ENCODE data around the gene OBSCN.

The OBSCN gene

DNA sequence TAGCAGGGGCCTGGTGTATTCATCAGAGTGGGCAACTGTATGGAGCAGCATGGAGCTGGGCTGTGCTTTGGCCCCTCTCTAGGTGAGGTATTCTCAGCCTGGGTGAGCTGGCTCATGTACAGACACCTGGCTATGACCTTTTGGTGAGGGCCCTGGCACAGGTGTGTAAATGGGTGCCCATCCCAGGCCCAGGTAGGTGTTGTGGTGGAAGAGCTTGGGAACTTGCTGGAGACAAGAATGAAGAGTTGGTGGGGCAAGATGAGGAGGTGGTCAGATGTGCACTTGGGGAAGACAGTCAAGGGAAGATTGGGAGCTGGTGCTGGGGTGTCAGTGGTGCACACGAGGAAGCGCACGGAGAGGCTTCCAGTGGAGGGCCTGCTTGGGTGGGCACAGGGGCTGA, 103.2 kb downstream of the OBSCN start:
- DNase-seq: no peak

DNA sequence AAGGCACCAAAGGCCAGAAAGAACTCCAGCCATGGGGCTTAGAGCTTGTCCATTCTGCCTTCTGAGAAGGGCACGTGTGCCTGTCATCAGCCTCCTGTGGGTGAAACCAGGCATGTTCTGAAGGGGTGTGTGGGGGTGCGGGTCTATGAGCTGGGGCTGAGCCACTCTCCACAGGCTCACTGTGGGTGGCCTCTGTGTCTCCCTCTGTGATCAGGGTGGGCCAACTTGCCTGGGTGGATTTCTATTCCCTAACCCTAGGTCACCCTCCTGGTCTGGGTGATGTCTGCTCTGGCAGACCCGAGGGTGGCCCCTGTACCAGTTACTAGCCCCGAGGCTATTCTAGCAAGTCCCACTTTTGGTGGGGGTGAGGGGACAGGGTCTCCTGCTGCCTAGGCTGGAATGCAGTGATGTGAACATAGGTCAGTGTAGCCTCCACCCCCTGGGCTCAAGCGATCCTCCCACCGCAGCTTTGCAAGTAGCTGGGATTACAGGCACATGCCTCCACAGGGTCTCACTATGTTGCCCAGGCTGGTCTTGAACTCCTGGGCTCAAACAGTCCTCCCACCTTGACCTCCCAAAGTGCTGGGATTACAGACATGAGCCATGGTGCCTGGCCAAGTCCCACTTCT, 104.4 kb downstream of the OBSCN start:
- DNase-seq: no peak

GRCh38 chr1:228313536-228314277, 105.9 kb downstream of the OBSCN start:
- DNase-seq: no peak

GRCh38 chr1:228314315-228314657, 106.4 kb downstream of the OBSCN start:
- no peak for DNase-seq

- no peak for DNase-seq
Observed at GRCh38 chr1:228314658-228315483, 107.0 kb downstream of the OBSCN start.

GRCh38 chr1:228315484-228315944, 107.7 kb downstream of the OBSCN start:
- DNase-seq: no peak

GRCh38 chr1:228315945-228316588, 108.2 kb downstream of the OBSCN start:
- no peak for DNase-seq

- no peak for DNase-seq
Observed at GRCh38 chr1:228316589-228317387, 108.9 kb downstream of the OBSCN start.

DNA sequence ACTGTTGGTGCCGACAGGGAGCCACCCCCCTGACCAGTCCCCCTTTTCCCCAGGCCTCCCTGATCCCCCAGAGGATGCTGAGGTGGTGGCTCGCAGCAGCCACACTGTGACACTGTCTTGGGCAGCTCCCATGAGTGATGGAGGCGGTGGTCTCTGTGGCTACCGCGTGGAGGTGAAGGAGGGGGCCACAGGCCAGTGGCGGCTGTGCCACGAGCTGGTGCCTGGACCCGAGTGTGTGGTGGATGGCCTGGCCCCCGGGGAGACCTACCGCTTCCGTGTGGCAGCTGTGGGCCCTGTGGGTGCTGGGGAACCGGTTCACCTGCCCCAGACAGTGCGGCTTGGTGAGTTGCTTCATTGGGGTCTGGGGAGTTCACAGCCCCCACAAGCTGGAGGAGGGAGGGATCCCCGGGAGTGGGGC, 109.6 kb downstream of the OBSCN start:
- no peak for DNase-seq

DNA sequence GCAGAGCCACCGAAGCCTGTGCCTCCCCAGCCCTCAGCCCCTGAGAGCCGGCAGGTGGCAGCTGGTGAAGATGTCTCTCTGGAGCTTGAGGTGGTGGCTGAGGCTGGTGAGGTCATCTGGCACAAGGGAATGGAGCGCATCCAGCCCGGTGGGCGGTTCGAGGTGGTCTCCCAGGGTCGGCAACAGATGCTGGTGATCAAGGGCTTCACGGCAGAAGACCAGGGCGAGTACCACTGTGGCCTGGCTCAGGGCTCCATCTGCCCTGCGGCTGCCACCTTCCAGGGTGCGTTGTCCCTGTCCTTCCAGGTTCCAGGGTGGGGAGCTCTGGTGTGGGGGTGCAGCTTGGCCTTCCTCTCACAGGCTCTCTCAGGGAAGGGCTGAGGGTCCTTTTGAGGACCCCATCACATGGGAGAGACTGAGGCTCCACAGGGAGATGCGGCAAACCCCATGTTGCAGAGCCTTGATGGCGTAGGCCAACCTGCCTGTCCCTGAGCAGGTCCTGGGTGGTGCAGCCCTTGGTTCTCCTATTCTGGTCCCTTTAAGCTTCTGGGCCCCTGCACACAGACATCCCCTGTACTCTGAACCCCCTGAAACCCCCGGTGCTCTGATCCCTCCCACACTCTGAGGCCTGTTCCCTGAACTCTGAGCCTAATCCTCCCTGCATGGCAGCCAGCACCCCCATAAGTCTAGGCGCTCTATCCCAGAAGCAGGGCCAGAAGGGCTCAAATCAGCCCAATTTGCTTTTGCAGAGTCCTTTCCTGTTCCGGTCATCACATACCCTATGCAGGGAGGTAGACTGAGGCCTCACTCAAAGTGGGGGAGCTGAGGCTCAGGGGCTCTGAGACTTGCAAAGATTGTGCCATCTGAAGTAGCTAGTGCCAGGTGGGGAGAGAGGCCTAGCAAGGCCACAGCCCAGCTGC, 110.3 kb downstream of the OBSCN start:
- no peak for DNase-seq

- DNase-seq: no peak
Observed at GRCh38 chr1:228318823-228319241, 111.0 kb downstream of the OBSCN start.

DNA sequence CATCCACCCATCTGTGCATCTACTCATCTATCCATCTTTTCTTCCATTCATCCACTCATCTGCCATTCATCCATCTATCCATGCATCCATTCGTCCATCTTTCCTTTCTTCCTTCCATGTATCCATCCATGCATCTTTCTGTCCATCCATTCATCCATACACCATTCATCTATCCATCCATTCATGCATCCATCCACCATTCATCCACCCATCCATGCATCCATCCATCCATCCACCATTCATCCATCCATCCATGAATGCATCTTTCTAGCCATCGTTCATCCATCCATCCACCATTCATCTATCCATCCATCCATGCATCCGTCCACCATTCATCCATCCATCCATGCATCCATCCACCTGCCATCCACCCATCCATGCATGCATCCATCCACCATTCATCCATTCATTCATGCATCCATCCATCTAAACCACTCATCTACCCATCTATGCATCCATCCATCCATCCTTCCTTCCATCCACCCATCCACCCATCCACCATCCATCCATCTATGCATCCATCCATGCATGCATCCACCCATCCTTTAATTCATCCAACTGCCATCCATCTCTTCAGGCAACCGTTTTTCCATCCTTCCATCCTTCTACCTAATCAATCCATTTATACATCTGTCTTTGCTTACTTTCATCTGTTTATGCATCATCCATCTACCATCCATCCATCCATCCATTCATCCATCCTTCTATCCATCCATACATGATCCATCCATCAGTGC, 111.7 kb downstream of the OBSCN start:
- no peak for DNase-seq

GRCh38 chr1:228320394-228320793, 112.5 kb downstream of the OBSCN start:
- no peak for DNase-seq

GRCh38 chr1:228321435-228321834, 113.6 kb downstream of the OBSCN start:
- no peak for DNase-seq

DNA sequence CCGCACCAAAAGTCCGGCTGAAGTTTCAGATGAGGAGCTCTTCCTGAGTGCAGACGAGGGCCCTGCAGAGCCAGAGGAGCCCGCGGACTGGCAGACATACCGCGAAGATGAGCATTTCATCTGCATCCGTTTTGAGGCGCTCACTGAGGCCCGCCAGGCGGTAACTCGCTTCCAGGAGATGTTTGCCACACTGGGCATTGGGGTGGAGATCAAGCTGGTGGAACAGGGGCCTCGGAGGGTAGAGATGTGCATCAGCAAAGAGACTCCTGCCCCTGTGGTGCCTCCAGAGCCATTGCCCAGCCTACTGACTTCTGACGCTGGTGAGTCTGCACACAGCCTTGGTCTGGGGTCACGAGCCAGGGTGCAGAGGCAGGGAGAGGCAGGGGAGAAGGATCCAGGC, 114.1 kb downstream of the OBSCN start:
- DNase-seq: no peak

DNA sequence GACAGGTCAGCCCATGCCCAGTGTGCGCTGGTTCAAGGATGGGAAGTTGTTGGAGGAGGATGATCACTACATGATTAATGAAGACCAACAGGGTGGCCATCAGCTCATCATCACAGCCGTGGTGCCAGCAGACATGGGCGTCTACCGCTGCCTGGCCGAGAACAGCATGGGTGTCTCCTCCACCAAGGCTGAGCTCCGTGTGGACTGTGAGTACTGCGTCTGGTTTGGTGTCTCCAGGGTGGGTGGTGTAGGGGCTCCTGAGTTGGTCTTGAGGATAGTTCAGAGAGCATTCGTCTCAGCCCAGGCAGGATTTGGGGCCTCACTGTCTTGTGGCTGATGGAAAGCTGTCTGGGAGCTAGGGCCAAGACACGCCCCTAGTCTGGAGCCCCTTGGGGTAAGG, 115.6 kb downstream of the OBSCN start:
- no peak for DNase-seq

- DNase-seq: no peak
Observed at GRCh38 chr1:228325267-228325666, 117.4 kb downstream of the OBSCN start.

GRCh38 chr1:228329887-228330286, 122.0 kb downstream of the OBSCN start:
- DNase-seq: no peak

DNA sequence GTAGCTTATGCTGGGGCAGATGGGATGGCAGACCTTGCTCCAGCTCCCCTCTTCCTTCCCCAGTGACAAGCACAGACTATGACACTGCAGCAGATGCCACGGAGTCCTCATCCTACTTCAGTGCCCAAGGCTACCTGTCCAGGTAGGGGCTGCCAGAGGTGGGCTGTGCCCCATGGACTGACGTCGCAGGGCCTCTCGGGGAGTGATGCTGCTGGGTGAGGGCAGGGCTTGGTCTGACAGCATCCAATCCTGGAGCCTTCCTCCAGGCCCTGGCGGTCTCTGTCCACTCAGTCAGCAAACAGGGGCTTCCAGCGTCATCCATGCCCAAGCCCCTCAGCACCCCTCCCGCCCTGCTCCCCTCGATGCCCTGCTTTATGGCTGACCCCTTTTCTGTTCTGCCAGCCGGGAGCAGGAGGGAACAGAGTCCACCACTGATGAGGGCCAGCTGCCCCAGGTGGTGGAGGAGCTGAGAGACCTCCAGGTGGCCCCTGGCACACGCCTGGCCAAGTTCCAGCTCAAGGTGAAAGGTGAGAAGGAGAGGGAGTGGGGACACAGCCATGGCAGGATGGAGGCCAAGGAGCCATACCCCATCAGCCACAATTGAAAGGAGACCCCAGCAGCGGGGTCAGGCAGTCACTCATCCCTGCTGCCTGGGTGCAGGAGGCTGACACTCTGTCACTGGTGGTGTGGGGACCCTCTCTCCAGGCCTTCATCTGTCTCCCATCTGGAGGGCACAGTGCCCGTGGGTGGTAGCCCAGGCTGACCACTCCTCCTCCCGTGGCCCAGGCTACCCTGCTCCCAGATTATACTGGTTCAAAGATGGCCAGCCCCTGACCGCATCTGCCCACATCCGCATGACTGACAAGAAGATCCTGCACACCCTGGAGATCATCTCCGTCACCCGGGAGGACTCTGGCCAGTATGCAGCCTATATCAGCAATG, 125.2 kb downstream of the OBSCN start:
- DNase-seq: no peak
